DOHH2 (cell line): ENCODE data around the gene WDTC1.

Experiments used
- CTCF ChIP-seq: fragments of 200-600 bp; sonication (generic); IDR thresholded peaks from one replicate; pipeline ENCODE4 v1.5.1; 2014; ENCODE audit warnings: antibody characterized with exemption, mild to moderate bottlenecking, low read depth, low read length; ENCODE audit not compliant: poor library complexity, severe bottlenecking
- EZH2phosphoT487 ChIP-seq: fragments of 200-600 bp; sonication (generic); IDR thresholded peaks from 2 replicates; pipeline ENCODE4 v1.6.1; 2017; ENCODE audit warnings: borderline replicate concordance, mild to moderate bottlenecking, antibody characterized with exemption, low read length, moderate library complexity, mixed read lengths

- TF ChIP-seq CTCF (no peak), EZH2phosphoT487 (no peak)
These were observed 3.6 kb downstream of the WDTC1 start for GRCh38 chr1:27238032-27238431.
